ENCODE data around the gene WRNIP1.

DNA sequence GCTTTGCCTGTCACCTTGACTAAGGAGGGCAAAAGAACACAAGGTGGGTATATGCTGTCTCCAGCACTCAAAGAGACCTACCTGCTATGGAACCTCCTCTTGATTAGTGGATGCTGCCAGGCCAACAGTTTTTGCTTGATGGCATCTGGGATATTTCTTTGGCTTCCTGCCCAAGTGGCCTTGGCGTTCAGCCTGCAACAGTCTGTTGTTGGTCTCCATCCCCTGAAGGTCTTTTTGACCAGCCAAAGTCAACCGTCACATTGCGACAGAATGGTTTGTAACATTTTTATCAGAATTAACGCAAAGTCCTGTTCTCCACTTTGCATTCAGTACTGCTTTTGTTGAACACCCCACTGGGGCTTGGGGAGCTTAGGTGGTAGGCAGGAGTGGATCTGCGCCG is 39.3 kb downstream of the WRNIP1 start:
- TF ChIP-seq, protein P1, sequence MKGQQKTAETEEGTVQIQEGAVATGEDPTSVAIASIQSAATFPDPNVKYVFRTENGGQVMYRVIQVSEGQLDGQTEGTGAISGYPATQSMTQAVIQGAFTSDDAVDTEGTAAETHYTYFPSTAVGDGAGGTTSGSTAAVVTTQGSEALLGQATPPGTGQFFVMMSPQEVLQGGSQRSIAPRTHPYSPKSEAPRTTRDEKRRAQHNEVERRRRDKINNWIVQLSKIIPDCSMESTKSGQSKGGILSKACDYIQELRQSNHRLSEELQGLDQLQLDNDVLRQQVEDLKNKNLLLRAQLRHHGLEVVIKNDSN (IDR thresholded peaks at IDR 0.05) = no peak
- TF ChIP-seq EP300 (IDR thresholded peaks at IDR 0.05; ENCODE audit: borderline replicate concordance) (no peak), NFIC (IDR thresholded peaks at IDR 0.05) (no peak), TCF12 (IDR thresholded peaks at IDR 0.05; ENCODE audit: low read depth) (no peak), YY1 (IDR thresholded peaks at IDR 0.05; ENCODE audit: low read depth) (no peak)
- TF ChIP-seq, protein P2, sequence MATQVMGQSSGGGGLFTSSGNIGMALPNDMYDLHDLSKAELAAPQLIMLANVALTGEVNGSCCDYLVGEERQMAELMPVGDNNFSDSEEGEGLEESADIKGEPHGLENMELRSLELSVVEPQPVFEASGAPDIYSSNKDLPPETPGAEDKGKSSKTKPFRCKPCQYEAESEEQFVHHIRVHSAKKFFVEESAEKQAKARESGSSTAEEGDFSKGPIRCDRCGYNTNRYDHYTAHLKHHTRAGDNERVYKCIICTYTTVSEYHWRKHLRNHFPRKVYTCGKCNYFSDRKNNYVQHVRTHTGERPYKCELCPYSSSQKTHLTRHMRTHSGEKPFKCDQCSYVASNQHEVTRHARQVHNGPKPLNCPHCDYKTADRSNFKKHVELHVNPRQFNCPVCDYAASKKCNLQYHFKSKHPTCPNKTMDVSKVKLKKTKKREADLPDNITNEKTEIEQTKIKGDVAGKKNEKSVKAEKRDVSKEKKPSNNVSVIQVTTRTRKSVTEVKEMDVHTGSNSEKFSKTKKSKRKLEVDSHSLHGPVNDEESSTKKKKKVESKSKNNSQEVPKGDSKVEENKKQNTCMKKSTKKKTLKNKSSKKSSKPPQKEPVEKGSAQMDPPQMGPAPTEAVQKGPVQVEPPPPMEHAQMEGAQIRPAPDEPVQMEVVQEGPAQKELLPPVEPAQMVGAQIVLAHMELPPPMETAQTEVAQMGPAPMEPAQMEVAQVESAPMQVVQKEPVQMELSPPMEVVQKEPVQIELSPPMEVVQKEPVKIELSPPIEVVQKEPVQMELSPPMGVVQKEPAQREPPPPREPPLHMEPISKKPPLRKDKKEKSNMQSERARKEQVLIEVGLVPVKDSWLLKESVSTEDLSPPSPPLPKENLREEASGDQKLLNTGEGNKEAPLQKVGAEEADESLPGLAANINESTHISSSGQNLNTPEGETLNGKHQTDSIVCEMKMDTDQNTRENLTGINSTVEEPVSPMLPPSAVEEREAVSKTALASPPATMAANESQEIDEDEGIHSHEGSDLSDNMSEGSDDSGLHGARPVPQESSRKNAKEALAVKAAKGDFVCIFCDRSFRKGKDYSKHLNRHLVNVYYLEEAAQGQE (IDR thresholded peaks at IDR 0.05; ENCODE audit: low read depth) = no peak

Measured in Ishikawa (cell line).